Muscle layer of duodenum (tissue), 2 donors: ENCODE data around the gene GOLGA8J.
"Not testable (repeated sequence)": the region's sequence is repeated elsewhere in the genome, so short reads cannot be mapped to it uniquely, and the experiment has no call there.

Experiments
- H3K27ac ChIP-seq: one replicate; pipeline ENCODE4 v1.7.0; 2013; ENCODE audit warnings: mild to moderate bottlenecking, low read length
- H3K27me3 ChIP-seq: one replicate; pipeline ENCODE4 v1.7.0; 2013; ENCODE audit warnings: low read depth, mild to moderate bottlenecking, control low read depth, low read length
- H3K36me3 ChIP-seq, 2 donors: one replicate each; pipeline ENCODE4 v1.7.0; 2013; ENCODE audit warnings: low read length in 2 of 2, control low read depth in 1 of 2, mild to moderate bottlenecking in 1 of 2; ENCODE audit not compliant: insufficient read depth in 2 of 2, control insufficient read depth in 1 of 2
- H3K4me1 ChIP-seq, 2 donors: one replicate each; pipeline ENCODE4 v1.7.0; 2013; ENCODE audit warnings: low read length in 2 of 2, mild to moderate bottlenecking in 2 of 2, control low read depth in 1 of 2, moderate library complexity in 1 of 2; ENCODE audit not compliant: insufficient read depth in 2 of 2, control insufficient read depth in 1 of 2
- H3K4me3 ChIP-seq, 2 donors: one replicate each; pipeline ENCODE4 v1.7.0; 2013; ENCODE audit warnings: low read length in 2 of 2, low read depth in 1 of 2, mild to moderate bottlenecking in 1 of 2
- H3K9me3 ChIP-seq, 2 donors: one replicate each; pipeline ENCODE4 v1.7.0; 2013; ENCODE audit warnings: low read length in 2 of 2, control low read depth in 1 of 2, mild to moderate bottlenecking in 1 of 2; ENCODE audit not compliant: control insufficient read depth in 1 of 2
- donor health status: healthy.

The GOLGA8J gene

GRCh38 chr15:30082655-30083054, at the start of gene GOLGA8J:
Gene GOLGA8J, plus strand, starts transcription at chr15:30082955. Its CDS starts 98 bp downstream, at chr15:30083053.
- not testable (repeated sequence) for H3K9me3 ChIP-seq, H3K36me3 ChIP-seq, H3K27ac ChIP-seq, H3K4me1 ChIP-seq, H3K4me3 ChIP-seq, H3K27me3 ChIP-seq

- no peak overlapping the region for H3K4me3 ChIP-seq
- H3K36me3 ChIP-seq, result no peaks in the 10 kb centered on the region
- H3K27ac ChIP-seq, result no peak overlapping the region
- peaks cover 0 to 5% of the 10 kb centered on the region in 2 donors for H3K9me3 ChIP-seq
- no peaks in the 10 kb centered on the region for H3K4me1 ChIP-seq
- no peaks in the 10 kb centered on the region for H3K27me3 ChIP-seq
Measured at GRCh38 chr15:30033211-30033610, 49.5 kb upstream of the GOLGA8J start.

- Histone ChIP-seq H3K4me1 (no peaks in the 10 kb centered on the region), H3K9me3 (peaks cover 0 to 5% of the 10 kb centered on the region in 2 donors), H3K27ac (no peak overlapping the region), H3K27me3 (no peaks in the 10 kb centered on the region), H3K36me3 (no peaks in the 10 kb centered on the region), H3K4me3 (no peak overlapping the region)
Measured at GRCh38 chr15:30033763-30034162, 49.0 kb upstream of the GOLGA8J start.

- H3K9me3 ChIP-seq, result no peaks in the 10 kb centered on the region
- H3K4me3 ChIP-seq, result no peak overlapping the region
- no peaks in the 10 kb centered on the region for H3K36me3 ChIP-seq
- H3K27me3 ChIP-seq, result no peaks in the 10 kb centered on the region
- no peak overlapping the region for H3K27ac ChIP-seq
- H3K4me1 ChIP-seq, result no peaks in the 10 kb centered on the region
Measured at GRCh38 chr15:30036036-30036703, 46.6 kb upstream of the GOLGA8J start.

- no peaks in the 10 kb centered on the region for H3K27me3 ChIP-seq
- no peaks in the 10 kb centered on the region for H3K36me3 ChIP-seq
- H3K27ac ChIP-seq, result no peak overlapping the region
- peaks cover 0 to 9% of the 10 kb centered on the region in 2 donors for H3K4me1 ChIP-seq
- H3K9me3 ChIP-seq, result no peaks in the 10 kb centered on the region
- no peak overlapping the region for H3K4me3 ChIP-seq
Measured at GRCh38 chr15:30038667-30039523, 43.9 kb upstream of the GOLGA8J start.

GRCh38 chr15:30041868-30042267, 40.9 kb upstream of the GOLGA8J start:
- Histone ChIP-seq H3K4me3 (no peak overlapping the region), H3K27me3 (no peaks in the 10 kb centered on the region), H3K36me3 (no peaks in the 10 kb centered on the region), H3K9me3 (no peaks in the 10 kb centered on the region), H3K4me1 (peaks cover 0 to 9% of the 10 kb centered on the region in 2 donors), H3K27ac (no peak overlapping the region)

GRCh38 chr15:30042556-30042955, 40.2 kb upstream of the GOLGA8J start:
- H3K27me3 ChIP-seq, result no peaks in the 10 kb centered on the region
- H3K4me3 ChIP-seq, result no peak overlapping the region
- H3K9me3 ChIP-seq, result no peaks in the 10 kb centered on the region
- H3K27ac ChIP-seq, result no peak overlapping the region
- H3K36me3 ChIP-seq, result no peaks in the 10 kb centered on the region
- peaks cover 0 to 9% of the 10 kb centered on the region in 2 donors for H3K4me1 ChIP-seq

- no peak overlapping the region for H3K4me3 ChIP-seq
- peaks cover 0 to 9% of the 10 kb centered on the region in 2 donors for H3K4me1 ChIP-seq
- H3K27ac ChIP-seq, result no peak overlapping the region
- no peaks in the 10 kb centered on the region for H3K9me3 ChIP-seq
- H3K27me3 ChIP-seq, result no peaks in the 10 kb centered on the region
- H3K36me3 ChIP-seq, result no peaks in the 10 kb centered on the region
Measured at GRCh38 chr15:30043211-30043655, 39.5 kb upstream of the GOLGA8J start.

- peaks cover 0 to 9% of the 10 kb centered on the region in 2 donors for H3K4me1 ChIP-seq
- H3K4me3 ChIP-seq, result no peak overlapping the region
- no peaks in the 10 kb centered on the region for H3K9me3 ChIP-seq
- H3K27me3 ChIP-seq, result no peaks in the 10 kb centered on the region
- no peak overlapping the region for H3K27ac ChIP-seq
- no peaks in the 10 kb centered on the region for H3K36me3 ChIP-seq
Measured at GRCh38 chr15:30044377-30044776, 38.4 kb upstream of the GOLGA8J start.

GRCh38 chr15:30044826-30045225, 37.9 kb upstream of the GOLGA8J start:
- H3K27ac ChIP-seq, H3K9me3 ChIP-seq, H3K4me3 ChIP-seq, H3K36me3 ChIP-seq, H3K27me3 ChIP-seq, H3K4me1 ChIP-seq: not testable (repeated sequence)

GRCh38 chr15:30045248-30046041, 37.3 kb upstream of the GOLGA8J start:
- not testable (repeated sequence) for H3K4me3 ChIP-seq, H3K27me3 ChIP-seq, H3K27ac ChIP-seq, H3K36me3 ChIP-seq, H3K4me1 ChIP-seq, H3K9me3 ChIP-seq
